Motor neuron (in vitro differentiated cells): Measurements from ENCODE around the gene MMUT. TPM values are rescaled to one million over a fixed set of nuclear protein-coding genes. Genes with fewer than 3 reads are reported as not detected.
A peak's percentile ranks its signal among the peaks of the same experiment; 100 is the strongest.
"Not testable (repeated sequence)": the region's sequence is repeated elsewhere in the genome, so short reads cannot be mapped to it uniquely, and the experiment has no call there.

ENCODE experiments used
- ATAC-seq, 8 experiments: fragments of 200-7000 bp; cut with Tn5 transposase; replicated peaks in 6 of 8; 2 replicates each; pipeline ENCODE4 v1.8.0; 2021; ENCODE audit warnings: mild to moderate bottlenecking in 8 of 8, moderate library complexity in 8 of 8
- H3K27ac ChIP-seq, 2 donors: fragments of 250-450 bp; sonication (Bioruptor Pico); 2 replicates each; pipeline ENCODE4 v1.9.0; 2021; ENCODE audit warnings: antibody characterized with exemption in 2 of 2, mild to moderate bottlenecking in 2 of 2, moderate library complexity in 1 of 2
- H3K4me1 ChIP-seq, 2 donors: fragments of 250-450 bp; sonication (Bioruptor Pico); replicated peaks in 1 of 2; 2 replicates each; pipeline ENCODE4 v1.6.1; 2021; ENCODE audit warnings: antibody characterized with exemption in 2 of 2, mild to moderate bottlenecking in 2 of 2, moderate library complexity in 1 of 2
- H3K4me3 ChIP-seq, 5 donors: fragments of 250-450 bp; sonication (Bioruptor Pico); 2 replicates each; pipeline ENCODE4 v1.9.0; 2021; ENCODE audit warnings: antibody characterized with exemption in 5 of 5, mild to moderate bottlenecking in 5 of 5, moderate library complexity in 4 of 5
- WGBS, 10 experiments: fragments of 450-650 bp; shearing (Covaris generic); methylation state at CpG; one replicate each; pipeline ENCODE4 v1.0.0; 2022; 5-methylcytosine and 5-hydroxymethylcytosine counted together
- in situ Hi-C, 9 experiments: fragments of 400-800 bp; cut with MboI; loops; one replicate each; pipeline ENCODE4 v1.15.0; 2021; ENCODE audit warnings: low sequenced_read_pairs in 9 of 9, low pct_unique_long_range_greater_than_20kb in 2 of 9; ENCODE audit not compliant: unreplicated experiment in 9 of 9
- total RNA-seq, 8 experiments: library from RNA; unstranded; fragments of 300-600 nt; gene quantifications; 2 replicates each; pipeline versions ENCODE4 v1.2.3 to v1.2.4, GENCODE V29; 2022

MMUT gene
- total RNA-seq: 10 to 100 TPM in 7 of 8 experiments, 1 to 10 TPM in 1; 9.3 to 31.2 (median 18.8) TPM

DNA sequence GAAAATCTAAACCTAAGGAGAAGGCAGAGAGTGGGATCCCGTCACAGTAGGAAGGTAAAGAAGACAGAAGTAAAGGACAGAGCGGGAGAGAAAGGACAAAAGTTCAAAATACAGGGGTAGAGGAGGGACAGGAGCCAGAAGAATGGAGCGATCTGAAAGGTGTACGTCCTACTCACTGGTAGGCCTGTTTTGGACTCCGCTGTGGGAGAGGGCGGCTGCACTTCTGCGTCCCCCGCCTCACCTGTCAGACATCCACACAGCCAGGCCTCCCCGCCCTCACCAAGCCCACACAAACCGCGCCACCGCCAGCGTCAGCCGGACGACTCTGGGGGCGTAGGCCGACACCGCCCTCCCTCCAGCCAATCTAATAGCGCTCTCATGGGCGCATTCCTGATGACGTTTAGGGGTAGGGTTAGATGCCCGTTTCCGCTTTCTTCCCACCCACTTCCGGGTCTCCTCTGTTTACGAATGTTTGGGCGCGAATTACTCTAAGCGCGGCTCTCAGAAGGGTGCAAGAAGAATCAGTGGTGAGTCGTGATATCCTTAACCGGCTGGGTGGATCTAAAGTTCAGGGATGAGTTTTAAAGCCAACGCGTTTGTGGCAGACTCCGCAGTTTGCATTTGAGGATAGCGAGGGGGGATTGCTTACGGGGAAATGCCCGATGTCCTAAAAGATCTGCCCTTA, at the start of gene MMUT, which contains the start of gene CENPQ:
Gene MMUT, minus strand, starts transcription at position 327 of the 685 bp plus-strand sequence. CDS start 3,787 bp downstream, outside the sequence.
Gene CENPQ, plus strand, starts transcription at position 444 of the 685 bp plus-strand sequence. CDS start 6,807 bp downstream, outside the sequence.
- peak; percentile 99 to 100 (median 100) for ATAC-seq
- WGBS, 10 experiments: 0 to 8% (median 1%) methylated on average over 1 to 18 of the region's 37 CpGs
- Histone ChIP-seq H3K4me1 (peaks cover 9 to 10% of the 10 kb centered on the region in 2 donors), H3K4me3 (peak within 1 kb of the TSS; percentile 54 to 81 (median 62)), H3K27ac (peak within 1 kb of the TSS; percentile 68 to 87)
- in situ Hi-C loops: no loop called here

DNA sequence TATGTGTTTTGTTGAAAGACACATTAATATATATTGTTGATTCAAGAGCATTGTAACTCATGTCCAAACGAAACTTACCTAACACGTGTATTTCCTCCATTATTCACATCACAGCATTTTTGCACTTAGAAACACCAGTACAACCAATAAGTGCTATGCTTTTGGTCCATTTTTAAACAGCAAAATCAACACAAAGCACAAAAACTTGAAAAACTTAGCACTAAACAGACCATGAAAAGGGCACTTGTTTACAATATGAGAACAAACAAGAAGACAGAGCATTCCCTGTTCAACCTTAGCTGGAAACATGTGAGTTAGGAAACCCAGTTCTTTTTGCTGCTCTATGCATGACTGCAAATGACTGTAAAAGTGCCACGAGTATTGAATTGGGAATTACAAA, 46.3 kb upstream of the MMUT start:
- H3K4me1 ChIP-seq: no peaks in the 10 kb centered on the region
- ATAC-seq: no peak
- H3K27ac ChIP-seq: no peak overlapping the region
- in situ Hi-C loops: loop anchor here in 1 of 9 experiments (25.0 kb wide), 2 partner anchors 97 to 328 kb away; no protein-coding TSS in a partner anchor
- H3K4me3 ChIP-seq: no peak overlapping the region
- WGBS, 10 experiments: 20 to 100% (median 81%) methylated on average over 1 to 3 of the region's 3 CpGs

GRCh38 chr6:49506569-49507111, 43.6 kb upstream of the MMUT start:
- 25 to 80% (median 60%) methylated on average over 1 to 5 of the region's 5 CpGs; no CpG with 5 or more reads in 2 of the 10 experiments for WGBS, 10 experiments
- in situ Hi-C loops: loop anchor here in 1 of 9 experiments (25.0 kb wide), 2 partner anchors 94 to 331 kb away; no protein-coding TSS in a partner anchor
- Histone ChIP-seq H3K4me1 (no peaks in the 10 kb centered on the region), H3K4me3 (no peak overlapping the region), H3K27ac (no peak overlapping the region)
- ATAC-seq: no peak

DNA sequence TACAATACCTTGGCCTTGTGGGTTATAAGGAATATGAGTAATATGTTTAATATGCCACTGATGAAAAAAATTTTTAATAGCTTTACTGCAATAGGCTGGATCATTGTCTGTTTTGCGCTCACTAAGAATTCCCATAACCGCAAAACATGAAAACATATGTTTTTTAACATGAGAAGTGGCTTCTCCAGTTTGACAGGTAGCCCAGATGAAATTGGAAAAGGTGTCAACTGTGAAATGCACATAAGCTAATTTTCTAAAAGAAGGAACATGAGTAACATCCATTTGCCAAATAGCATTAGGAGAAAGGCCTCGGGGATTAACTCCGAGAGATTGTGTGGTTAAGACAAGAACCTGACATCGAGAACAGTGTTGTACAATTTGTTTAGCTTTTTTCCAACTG, 41.6 kb upstream of the MMUT start:
- Histone ChIP-seq H3K4me3 (no peak overlapping the region), H3K27ac (no peak overlapping the region), H3K4me1 (no peaks in the 10 kb centered on the region)
- in situ Hi-C loops: loop anchor here in 1 of 9 experiments (25.0 kb wide), 2 partner anchors 92 to 333 kb away; no protein-coding TSS in a partner anchor
- 50 to 100% (median 98%) methylated on average over 1 to 5 of the region's 5 CpGs for WGBS, 10 experiments
- ATAC-seq: no peak

GRCh38 chr6:49499623-49500022, 36.6 kb upstream of the MMUT start, which contains the start of gene GLYATL3:
Gene GLYATL3, plus strand, starts transcription at chr6:49499923. Its CDS starts 12,068 bp downstream, at chr6:49511991.
- no peak within 1 kb of the TSS for H3K27ac ChIP-seq
- no peaks in the 10 kb centered on the region for H3K4me1 ChIP-seq
- H3K4me3 ChIP-seq: no peak within 1 kb of the TSS
- no peak for ATAC-seq
- 0 to 100% (median 65%) methylated on average over 1 to 2 of the region's 2 CpGs; no CpG with 5 or more reads in 3 of the 10 experiments for WGBS, 10 experiments
- in situ Hi-C loops: loop anchor here in 1 of 9 experiments (25.0 kb wide), 2 partner anchors 87 to 338 kb away; no protein-coding TSS in a partner anchor

DNA sequence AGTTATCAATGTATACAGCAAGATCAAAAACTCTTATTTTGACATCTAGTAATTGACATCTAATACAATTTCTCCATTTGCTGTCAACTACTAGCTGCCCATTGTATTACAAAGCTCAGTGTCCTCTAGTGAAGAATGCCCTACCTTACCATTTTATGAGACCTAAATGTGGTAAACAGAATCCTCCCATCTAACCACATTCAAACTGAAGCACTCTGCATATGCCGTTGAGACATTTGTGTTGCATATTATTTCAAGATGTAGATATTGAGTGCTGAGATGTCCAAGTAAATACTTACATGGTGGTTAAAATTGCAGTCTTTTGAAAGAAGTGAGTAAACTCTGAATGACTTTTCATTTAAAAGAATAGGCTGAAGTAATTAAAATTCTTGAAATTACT, 36.1 kb upstream of the MMUT start:
- peak in 3 of 8 experiments; percentile 96 to 99 (median 98) for ATAC-seq
- H3K4me3 ChIP-seq: no peak overlapping the region
- 0 to 100% (median 60%) methylated on average over 1 of the region's 1 CpG; no CpG with 5 or more reads in 1 of the 10 experiments for WGBS, 10 experiments
- in situ Hi-C loops: no loop called here
- H3K4me1 ChIP-seq: no peaks in the 10 kb centered on the region
- H3K27ac ChIP-seq: no peak overlapping the region

DNA sequence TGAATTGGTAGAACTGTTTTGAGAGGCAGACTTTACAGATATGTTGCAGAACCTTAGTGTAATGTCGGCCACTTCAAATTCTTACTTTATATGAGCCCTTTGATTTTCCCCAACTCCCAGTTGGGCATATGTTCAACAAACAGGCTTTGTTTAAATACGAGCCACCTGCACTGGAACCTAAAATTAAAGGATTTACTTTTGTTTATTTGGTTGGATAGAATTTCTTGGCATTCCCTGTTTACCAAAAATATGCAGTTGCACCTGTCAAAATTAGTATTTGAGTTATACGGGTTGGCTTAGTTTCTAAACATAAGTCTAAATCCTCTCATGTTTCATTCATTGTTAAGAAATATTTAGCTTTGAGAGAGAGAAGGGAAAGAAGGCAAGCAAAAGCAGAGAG, 34.3 kb upstream of the MMUT start:
- 78 to 100% (median 90%) methylated on average over 1 to 3 of the region's 3 CpGs; no CpG with 5 or more reads in 1 of the 10 experiments for WGBS, 10 experiments
- H3K27ac ChIP-seq: no peak overlapping the region
- H3K4me3 ChIP-seq: no peak overlapping the region
- no peak for ATAC-seq
- in situ Hi-C loops: no loop called here
- no peaks in the 10 kb centered on the region for H3K4me1 ChIP-seq

GRCh38 chr6:49490633-49491032, 27.6 kb upstream of the MMUT start:
- no peak for ATAC-seq
- 78 to 100% (median 98%) methylated on average over 1 to 4 of the region's 4 CpGs; no CpG with 5 or more reads in 1 of the 10 experiments for WGBS, 10 experiments
- in situ Hi-C loops: no loop called here
- H3K4me3 ChIP-seq: no peak overlapping the region
- no peaks in the 10 kb centered on the region for H3K4me1 ChIP-seq
- no peak overlapping the region for H3K27ac ChIP-seq

- in situ Hi-C loops, H3K27ac ChIP-seq, ATAC-seq, H3K4me1 ChIP-seq, H3K4me3 ChIP-seq: not testable (repeated sequence)
- no CpG with 5 or more reads among the region's 14 CpGs for WGBS, 10 experiments
Observed at GRCh38 chr6:49483380-49483779, 20.3 kb upstream of the MMUT start.

GRCh38 chr6:49481846-49482245, 18.8 kb upstream of the MMUT start:
- in situ Hi-C loops, H3K4me3 ChIP-seq, ATAC-seq, H3K27ac ChIP-seq, H3K4me1 ChIP-seq: not testable (repeated sequence)
- 100% methylated on average over 3 of the region's 22 CpGs; no CpG with 5 or more reads in 9 of the 10 experiments for WGBS, 10 experiments

- H3K4me3 ChIP-seq: no peak overlapping the region
- no peak for ATAC-seq
- no peak overlapping the region for H3K27ac ChIP-seq
- H3K4me1 ChIP-seq: no peaks in the 10 kb centered on the region
- in situ Hi-C loops: no loop called here
- WGBS, 10 experiments: 66 to 100% (median 94%) methylated on average over 1 to 3 of the region's 3 CpGs; no CpG with 5 or more reads in 1 of the 10 experiments
Observed at GRCh38 chr6:49479308-49479970, 16.4 kb upstream of the MMUT start.

DNA sequence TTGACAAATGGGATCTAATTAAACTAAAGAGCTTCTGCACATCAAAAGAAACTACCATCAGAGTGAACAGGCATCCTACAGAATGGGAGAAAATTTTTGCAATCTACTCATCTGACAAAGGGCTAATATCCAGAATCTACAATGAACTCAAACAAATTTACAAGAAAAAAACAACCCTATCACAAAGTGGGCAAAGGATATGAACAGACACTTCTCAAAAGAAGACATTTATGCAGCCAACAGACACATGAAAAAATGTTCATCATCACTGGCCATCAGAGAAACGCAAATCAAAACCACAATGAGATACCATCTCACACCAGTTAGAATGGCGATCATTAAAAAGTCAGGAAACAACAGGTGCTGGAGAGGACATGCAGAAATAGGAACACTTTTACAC, 13.5 kb upstream of the MMUT start:
- 100% methylated on average over 1 of the region's 2 CpGs; no CpG with 5 or more reads in 9 of the 10 experiments for WGBS, 10 experiments
- ATAC-seq, H3K4me3 ChIP-seq, H3K27ac ChIP-seq, in situ Hi-C loops, H3K4me1 ChIP-seq: not testable (repeated sequence)

DNA sequence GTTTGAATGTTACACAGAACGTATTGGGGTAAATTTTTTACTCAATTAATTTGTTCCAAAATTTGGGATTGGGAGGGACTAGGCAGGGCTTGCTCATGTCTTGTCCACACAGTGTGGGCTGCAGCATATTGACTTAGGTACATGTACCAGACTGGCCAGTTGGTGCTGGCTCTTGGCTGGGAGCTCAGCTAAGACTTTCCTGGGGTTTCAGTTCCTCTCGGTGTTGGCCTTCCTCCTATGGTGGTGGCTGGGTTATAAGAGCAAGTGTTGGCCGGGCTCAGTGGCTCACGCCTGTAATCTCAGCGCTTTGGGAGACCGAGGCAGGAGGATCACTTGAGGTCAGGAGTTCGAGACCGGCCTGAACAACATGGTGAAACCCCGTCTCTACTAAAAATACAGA, 5.0 kb upstream of the MMUT start:
- Histone ChIP-seq H3K4me3 (no peak overlapping the region), H3K4me1 (no peaks in the 10 kb centered on the region), H3K27ac (no peak overlapping the region)
- 60 to 100% (median 96%) methylated on average over 1 to 8 of the region's 9 CpGs; no CpG with 5 or more reads in 2 of the 10 experiments for WGBS, 10 experiments
- in situ Hi-C loops: no loop called here
- no peak for ATAC-seq
